Karpas-422 (cell line): ENCODE data around the gene SFTPB. TPM values are rescaled to one million over a fixed set of nuclear protein-coding genes. Genes with fewer than 3 reads are reported as not detected.

Source experiments
- DNase-seq: peaks from one replicate; pipeline ENCODE4 v3.0.0-alpha.2; 2015
- H2AFZ ChIP-seq: fragments of 200-600 bp; sonication (generic); 2 replicates; pipeline ENCODE4 v1.6.1; 2014; ENCODE audit warnings: antibody characterized with exemption, low read length, mixed read lengths
- H3K27ac ChIP-seq: fragments of 200-600 bp; sonication (generic); 2 replicates; pipeline ENCODE4 v1.5.1; 2014; ENCODE audit warnings: mild to moderate bottlenecking, low read length, moderate library complexity
- H3K27me3 ChIP-seq: fragments of 200-600 bp; sonication (generic); 2 replicates; pipeline ENCODE4 v1.6.1; 2014; ENCODE audit warnings: low read length, mixed read lengths
- H3K36me3 ChIP-seq: fragments of 200-600 bp; sonication (generic); 2 replicates; pipeline ENCODE4 v1.6.1; 2014; ENCODE audit warnings: low read length, mixed read lengths; ENCODE audit not compliant: insufficient read depth
- H3K4me1 ChIP-seq: fragments of 200-600 bp; sonication (generic); 2 replicates; pipeline ENCODE4 v1.6.1; 2014; ENCODE audit warnings: mild to moderate bottlenecking, low read length, mixed read lengths
- H3K4me2 ChIP-seq: fragments of 200-600 bp; sonication (generic); 2 replicates; pipeline ENCODE4 v1.6.1; 2014; ENCODE audit warnings: low read length, low read depth, mild to moderate bottlenecking; ENCODE audit not compliant: poor library complexity, severe bottlenecking
- H3K4me3 ChIP-seq: fragments of 200-600 bp; sonication (generic); 2 replicates; pipeline ENCODE4 v1.5.1; 2014; ENCODE audit warnings: mild to moderate bottlenecking, antibody characterized with exemption, low read length, mixed read lengths
- H3K79me2 ChIP-seq: fragments of 200-600 bp; sonication (generic); 2 replicates; pipeline ENCODE4 v1.6.1; 2014; ENCODE audit warnings: mild to moderate bottlenecking, low read length, mixed read lengths
- H3K9ac ChIP-seq: fragments of 200-600 bp; sonication (generic); 2 replicates; pipeline ENCODE4 v1.6.0; 2014; ENCODE audit warnings: low read length
- H3K9me2 ChIP-seq: fragments of 200-600 bp; sonication (generic), shearing (Covaris generic); replicated peaks from 2 replicates; pipeline ENCODE4 v1.6.0; 2014; ENCODE audit warnings: mild to moderate bottlenecking, low read length, moderate library complexity; ENCODE audit not compliant: insufficient read depth
- H3K9me3 ChIP-seq: fragments of 300-700, 200-600 bp; sonication (generic); 2 replicates; pipeline ENCODE4 v1.6.1; 2014; ENCODE audit warnings: low read length, mixed read lengths
- H4K20me1 ChIP-seq: fragments of 200-600 bp; sonication (generic); 2 replicates; pipeline ENCODE4 v1.6.1; 2014; ENCODE audit warnings: mild to moderate bottlenecking, antibody characterized with exemption, low read length, low read depth; ENCODE audit not compliant: insufficient read depth
- total RNA-seq: library from RNA; depleted of rRNA; stranded (reverse); fragments of >200 nt; shearing (Covaris generic); gene quantifications from 2 replicates; pipeline ENCODE4 v1.2.3, GENCODE V29; 2014; ENCODE audit warnings: low replicate concordance

The SFTPB gene
- total RNA-seq, 1 experiment from 2014 or later, result not detected

GRCh38 chr2:85705680-85706039 is 37.7 kb upstream of the SFTPB start:
- Histone ChIP-seq H2AFZ (no peak overlapping the region), H3K4me1 (peaks cover 11% of the 10 kb centered on the region), H3K9me3 (no peaks in the 10 kb centered on the region), H3K36me3 (no peaks in the 10 kb centered on the region), H3K4me2 (no peak overlapping the region), H3K27me3 (no peaks in the 10 kb centered on the region), H3K9ac (no peak overlapping the region), H3K9me2 (no peaks in the 10 kb centered on the region), H3K27ac (no peak overlapping the region), H3K79me2 (no peaks in the 10 kb centered on the region), H4K20me1 (no peaks in the 10 kb centered on the region), H3K4me3 (no peak overlapping the region)
- DNase-seq, result no peak

GRCh38 chr2:85704800-85705679 is 37.0 kb upstream of the SFTPB start:
- Histone ChIP-seq H3K36me3 (no peaks in the 10 kb centered on the region), H4K20me1 (no peaks in the 10 kb centered on the region), H3K9me2 (no peaks in the 10 kb centered on the region), H3K27me3 (no peaks in the 10 kb centered on the region), H3K4me3 (no peak overlapping the region), H3K9ac (no peak overlapping the region), H3K4me2 (no peak overlapping the region), H3K27ac (no peak overlapping the region), H3K79me2 (no peaks in the 10 kb centered on the region), H3K9me3 (no peaks in the 10 kb centered on the region), H2AFZ (no peak overlapping the region), H3K4me1 (peaks cover 11% of the 10 kb centered on the region)
- peak; percentile 63 for DNase-seq

- no peak overlapping the region for H3K4me3 ChIP-seq
- H3K9ac ChIP-seq, result no peak overlapping the region
- H3K4me1 ChIP-seq, result peaks cover 11% of the 10 kb centered on the region
- no peaks in the 10 kb centered on the region for H3K27me3 ChIP-seq
- no peaks in the 10 kb centered on the region for H3K79me2 ChIP-seq
- no peaks in the 10 kb centered on the region for H3K36me3 ChIP-seq
- H3K9me2 ChIP-seq, result no peaks in the 10 kb centered on the region
- no peaks in the 10 kb centered on the region for H4K20me1 ChIP-seq
- H3K9me3 ChIP-seq, result no peaks in the 10 kb centered on the region
- H2AFZ ChIP-seq, result no peak overlapping the region
- H3K4me2 ChIP-seq, result no peak overlapping the region
- DNase-seq, result no peak
- H3K27ac ChIP-seq, result no peak overlapping the region
Measured at GRCh38 chr2:85704038-85704437, 36.0 kb upstream of the SFTPB start.

- H3K9me2 ChIP-seq, result no peaks in the 10 kb centered on the region
- H3K36me3 ChIP-seq, result no peaks in the 10 kb centered on the region
- no peak overlapping the region for H3K27ac ChIP-seq
- H3K9ac ChIP-seq, result no peak overlapping the region
- no peak overlapping the region for H3K4me3 ChIP-seq
- no peaks in the 10 kb centered on the region for H3K79me2 ChIP-seq
- no peak for DNase-seq
- no peaks in the 10 kb centered on the region for H4K20me1 ChIP-seq
- H3K27me3 ChIP-seq, result no peaks in the 10 kb centered on the region
- peaks cover 11% of the 10 kb centered on the region for H3K4me1 ChIP-seq
- no peaks in the 10 kb centered on the region for H3K9me3 ChIP-seq
- no peak overlapping the region for H3K4me2 ChIP-seq
- no peak overlapping the region for H2AFZ ChIP-seq
Measured at GRCh38 chr2:85703329-85703728, 35.3 kb upstream of the SFTPB start.

- Histone ChIP-seq H2AFZ (no peak overlapping the region), H3K4me3 (no peak overlapping the region), H3K27ac (no peak overlapping the region), H3K79me2 (no peaks in the 10 kb centered on the region), H3K27me3 (no peaks in the 10 kb centered on the region), H3K4me1 (peaks cover 11% of the 10 kb centered on the region), H3K36me3 (no peaks in the 10 kb centered on the region), H4K20me1 (no peaks in the 10 kb centered on the region), H3K9me2 (no peaks in the 10 kb centered on the region), H3K9ac (no peak overlapping the region), H3K4me2 (no peak overlapping the region), H3K9me3 (no peaks in the 10 kb centered on the region)
- no peak for DNase-seq
Measured at GRCh38 chr2:85702800-85703199, 34.8 kb upstream of the SFTPB start.

GRCh38 chr2:85702172-85702571 is 34.2 kb upstream of the SFTPB start:
- Histone ChIP-seq H3K4me1 (peaks cover 11% of the 10 kb centered on the region), H3K27ac (no peak overlapping the region), H3K9ac (no peak overlapping the region), H3K4me2 (no peak overlapping the region), H3K27me3 (no peaks in the 10 kb centered on the region), H3K79me2 (no peaks in the 10 kb centered on the region), H3K9me3 (no peaks in the 10 kb centered on the region), H3K4me3 (no peak overlapping the region), H3K9me2 (no peaks in the 10 kb centered on the region), H2AFZ (no peak overlapping the region), H4K20me1 (no peaks in the 10 kb centered on the region), H3K36me3 (no peaks in the 10 kb centered on the region)
- DNase-seq, result no peak

GRCh38 chr2:85699325-85699724 is 31.3 kb upstream of the SFTPB start:
- Histone ChIP-seq H3K9me3 (no peaks in the 10 kb centered on the region), H2AFZ (no peak overlapping the region), H3K4me2 (no peak overlapping the region), H3K27ac (no peak overlapping the region), H3K4me3 (no peak overlapping the region), H3K9ac (no peak overlapping the region), H3K36me3 (no peaks in the 10 kb centered on the region), H3K79me2 (no peaks in the 10 kb centered on the region), H3K9me2 (no peaks in the 10 kb centered on the region), H4K20me1 (no peaks in the 10 kb centered on the region), H3K4me1 (peaks cover under 1% of the 10 kb centered on the region; the same call in 1 of the 2 replicates), H3K27me3 (no peaks in the 10 kb centered on the region)
- no peak for DNase-seq

GRCh38 chr2:85698880-85699254 is 30.9 kb upstream of the SFTPB start:
- Histone ChIP-seq H3K4me2 (no peak overlapping the region), H4K20me1 (no peaks in the 10 kb centered on the region), H2AFZ (no peak overlapping the region), H3K9me2 (no peaks in the 10 kb centered on the region), H3K9me3 (no peaks in the 10 kb centered on the region), H3K36me3 (no peaks in the 10 kb centered on the region), H3K4me1 (no peaks in the 10 kb centered on the region), H3K79me2 (no peaks in the 10 kb centered on the region), H3K4me3 (no peak overlapping the region), H3K27me3 (no peaks in the 10 kb centered on the region), H3K9ac (no peak overlapping the region), H3K27ac (no peak overlapping the region)
- no peak for DNase-seq
